Effector memory CD4-positive, alpha-beta T cell (primary cell): ENCODE measurements around the gene GRAMD1B.
"Not testable (repeated sequence)": the region's sequence is repeated elsewhere in the genome, so short reads cannot be mapped to it uniquely, and the experiment has no call there.

Experiments
- DNase-seq, 3 donors: peaks; one replicate each; pipeline ENCODE4 v3.0.0-alpha.2; 2020
- H3K27ac ChIP-seq: 2 replicates; pipeline ENCODE4 v1.7.0; 2013; ENCODE audit warnings: mild to moderate bottlenecking, low read length, moderate library complexity; ENCODE audit not compliant: insufficient read depth, poor library complexity, severe bottlenecking
- H3K27me3 ChIP-seq: replicated peaks from 2 replicates; pipeline ENCODE4 v1.7.0; 2013; ENCODE audit warnings: mild to moderate bottlenecking, low read length; ENCODE audit not compliant: insufficient read depth, control insufficient read depth, poor library complexity, severe bottlenecking
- H3K36me3 ChIP-seq: 2 replicates; pipeline ENCODE4 v1.7.0; 2013; ENCODE audit warnings: mild to moderate bottlenecking, low read length, moderate library complexity; ENCODE audit not compliant: control insufficient read depth, insufficient read depth
- H3K4me1 ChIP-seq: 2 replicates; pipeline ENCODE4 v1.7.0; 2013; ENCODE audit warnings: low read length, mild to moderate bottlenecking; ENCODE audit not compliant: control insufficient read depth, insufficient read depth, poor library complexity, severe bottlenecking
- H3K4me3 ChIP-seq: 2 replicates; pipeline ENCODE4 v1.7.0; 2013; ENCODE audit warnings: low read length, low read depth, mild to moderate bottlenecking; ENCODE audit not compliant: insufficient read depth, poor library complexity, severe bottlenecking
- H3K9me3 ChIP-seq: 2 replicates; pipeline ENCODE4 v1.7.0; 2013; ENCODE audit warnings: mild to moderate bottlenecking, low read length, moderate library complexity; ENCODE audit not compliant: control insufficient read depth

GRAMD1B gene

GRCh38 chr11:123645286-123645975, 215.4 kb downstream of the GRAMD1B start:
- Histone ChIP-seq H3K27ac (no peak overlapping the region), H3K4me3 (no peak overlapping the region), H3K4me1 (peaks cover 4% of the 10 kb centered on the region), H3K36me3 (no peaks in the 10 kb centered on the region), H3K27me3 (no peaks in the 10 kb centered on the region), H3K9me3 (no peaks in the 10 kb centered on the region)
- DNase-seq, result no peak

- H3K4me1 ChIP-seq, result peaks cover 13% of the 10 kb centered on the region
- DNase-seq, result no peak
- H3K36me3 ChIP-seq, result no peaks in the 10 kb centered on the region
- H3K27ac ChIP-seq, result no peak overlapping the region
- peaks cover 11% of the 10 kb centered on the region for H3K27me3 ChIP-seq
- H3K9me3 ChIP-seq, result no peaks in the 10 kb centered on the region
- no peak overlapping the region for H3K4me3 ChIP-seq
Measured at GRCh38 chr11:123650901-123651300, 220.8 kb downstream of the GRAMD1B start.

GRCh38 chr11:123652599-123652998, 222.5 kb downstream of the GRAMD1B start:
- H3K27me3 ChIP-seq, result peaks cover 11% of the 10 kb centered on the region
- H3K36me3 ChIP-seq, result no peaks in the 10 kb centered on the region
- peaks cover 13% of the 10 kb centered on the region for H3K4me1 ChIP-seq
- no peaks in the 10 kb centered on the region for H3K9me3 ChIP-seq
- H3K27ac ChIP-seq, result no peak overlapping the region
- DNase-seq, result no peak
- no peak overlapping the region for H3K4me3 ChIP-seq

GRCh38 chr11:123653483-123653826, 223.4 kb downstream of the GRAMD1B start:
- Histone ChIP-seq H3K9me3 (no peaks in the 10 kb centered on the region), H3K36me3 (no peaks in the 10 kb centered on the region), H3K27ac (no peak overlapping the region), H3K4me3 (no peak overlapping the region), H3K4me1 (peaks cover 13% of the 10 kb centered on the region), H3K27me3 (peaks cover 11% of the 10 kb centered on the region)
- DNase-seq, result no peak

GRCh38 chr11:123653827-123654565, 223.9 kb downstream of the GRAMD1B start:
- no peaks in the 10 kb centered on the region for H3K36me3 ChIP-seq
- peak overlapping the region; percentile 57 for H3K4me3 ChIP-seq
- H3K27me3 ChIP-seq, result peaks cover 11% of the 10 kb centered on the region
- no peak for DNase-seq
- H3K9me3 ChIP-seq, result no peaks in the 10 kb centered on the region
- no peak overlapping the region for H3K27ac ChIP-seq
- H3K4me1 ChIP-seq, result peaks cover 13% of the 10 kb centered on the region

GRCh38 chr11:123654566-123655081, 224.6 kb downstream of the GRAMD1B start, which contains the start of gene SCN3B:
SCN3B (minus strand) TSS chr11:123654624; CDS start chr11:123653801, 823 bp downstream.
- H3K27me3 ChIP-seq, result peaks cover 11% of the 10 kb centered on the region
- H3K27ac ChIP-seq, result no peak within 1 kb of the TSS
- H3K4me3 ChIP-seq, result peak within 1 kb of the TSS; percentile 57
- H3K36me3 ChIP-seq, result no peaks in the 10 kb centered on the region
- no peaks in the 10 kb centered on the region for H3K9me3 ChIP-seq
- DNase-seq, result no peak
- H3K4me1 ChIP-seq, result peaks cover 13% of the 10 kb centered on the region

- no peaks in the 10 kb centered on the region for H3K36me3 ChIP-seq
- H3K9me3 ChIP-seq, result no peaks in the 10 kb centered on the region
- H3K27ac ChIP-seq, result no peak overlapping the region
- no peak overlapping the region for H3K4me3 ChIP-seq
- no peak for DNase-seq
- H3K27me3 ChIP-seq, result no peaks in the 10 kb centered on the region
- H3K4me1 ChIP-seq, result peaks cover 6% of the 10 kb centered on the region
Measured at GRCh38 chr11:123659311-123659710, 229.2 kb downstream of the GRAMD1B start.

- not testable (repeated sequence) for H3K4me1 ChIP-seq, H3K9me3 ChIP-seq, H3K36me3 ChIP-seq, H3K27ac ChIP-seq, H3K27me3 ChIP-seq, DNase-seq, H3K4me3 ChIP-seq
Measured at GRCh38 chr11:123659965-123660364, 229.9 kb downstream of the GRAMD1B start.

- no peak for DNase-seq
- Histone ChIP-seq H3K9me3 (no peaks in the 10 kb centered on the region), H3K27me3 (no peaks in the 10 kb centered on the region), H3K36me3 (no peaks in the 10 kb centered on the region), H3K27ac (no peak overlapping the region), H3K4me3 (no peak overlapping the region), H3K4me1 (no peaks in the 10 kb centered on the region)
Measured at GRCh38 chr11:123665306-123665705, 235.2 kb downstream of the GRAMD1B start.

- H3K4me3 ChIP-seq, result no peak overlapping the region
- no peak for DNase-seq
- no peak overlapping the region for H3K27ac ChIP-seq
- H3K36me3 ChIP-seq, result no peaks in the 10 kb centered on the region
- H3K4me1 ChIP-seq, result no peaks in the 10 kb centered on the region
- H3K9me3 ChIP-seq, result no peaks in the 10 kb centered on the region
- no peaks in the 10 kb centered on the region for H3K27me3 ChIP-seq
Measured at GRCh38 chr11:123670081-123670480, 240.0 kb downstream of the GRAMD1B start.
